DMS153 (cell line): ENCODE results near the gene PSMB2.
"Not testable (repeated sequence)": the region's sequence is repeated elsewhere in the genome, so short reads cannot be mapped to it uniquely, and the experiment has no call there.

ENCODE experiments used
- DNase-seq: peaks from one replicate; lab custom pipeline; 2025; lab: John Stamatoyannopoulos, UW

PSMB2 gene

GRCh38 chr1:35592991-35593769 lies 48.1 kb downstream of the PSMB2 start:
- no peak for DNase-seq

- DNase-seq, result no peak
Measured at GRCh38 chr1:35591211-35591610, 50.1 kb downstream of the PSMB2 start.

DNA sequence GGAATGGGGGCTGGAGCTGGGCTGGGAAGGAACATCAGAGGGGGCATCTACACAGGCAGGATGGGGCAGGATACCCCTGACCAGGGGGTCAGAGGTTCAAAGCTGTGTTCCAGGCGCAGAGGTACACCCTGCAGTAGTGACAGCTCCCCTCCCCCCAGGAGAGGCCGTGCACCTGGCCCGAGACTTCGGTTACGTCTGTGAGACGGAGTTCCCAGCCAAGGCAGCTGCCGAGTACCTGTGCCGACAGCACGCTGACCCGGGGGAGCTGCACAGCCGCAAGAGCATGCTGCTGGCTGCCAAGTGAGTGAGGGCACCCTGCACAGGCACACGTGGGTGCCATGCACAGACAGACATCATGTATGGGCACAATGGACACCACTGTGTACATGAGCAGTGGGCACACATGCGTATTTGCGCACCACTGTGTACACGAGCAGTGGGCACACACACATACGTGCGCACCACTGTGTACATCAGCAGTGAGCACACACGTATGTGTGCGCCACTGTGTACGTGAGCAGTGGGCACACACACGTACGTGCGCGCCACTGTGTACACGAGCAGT lies 50.8 kb downstream of the PSMB2 start:
- no peak for DNase-seq

DNA sequence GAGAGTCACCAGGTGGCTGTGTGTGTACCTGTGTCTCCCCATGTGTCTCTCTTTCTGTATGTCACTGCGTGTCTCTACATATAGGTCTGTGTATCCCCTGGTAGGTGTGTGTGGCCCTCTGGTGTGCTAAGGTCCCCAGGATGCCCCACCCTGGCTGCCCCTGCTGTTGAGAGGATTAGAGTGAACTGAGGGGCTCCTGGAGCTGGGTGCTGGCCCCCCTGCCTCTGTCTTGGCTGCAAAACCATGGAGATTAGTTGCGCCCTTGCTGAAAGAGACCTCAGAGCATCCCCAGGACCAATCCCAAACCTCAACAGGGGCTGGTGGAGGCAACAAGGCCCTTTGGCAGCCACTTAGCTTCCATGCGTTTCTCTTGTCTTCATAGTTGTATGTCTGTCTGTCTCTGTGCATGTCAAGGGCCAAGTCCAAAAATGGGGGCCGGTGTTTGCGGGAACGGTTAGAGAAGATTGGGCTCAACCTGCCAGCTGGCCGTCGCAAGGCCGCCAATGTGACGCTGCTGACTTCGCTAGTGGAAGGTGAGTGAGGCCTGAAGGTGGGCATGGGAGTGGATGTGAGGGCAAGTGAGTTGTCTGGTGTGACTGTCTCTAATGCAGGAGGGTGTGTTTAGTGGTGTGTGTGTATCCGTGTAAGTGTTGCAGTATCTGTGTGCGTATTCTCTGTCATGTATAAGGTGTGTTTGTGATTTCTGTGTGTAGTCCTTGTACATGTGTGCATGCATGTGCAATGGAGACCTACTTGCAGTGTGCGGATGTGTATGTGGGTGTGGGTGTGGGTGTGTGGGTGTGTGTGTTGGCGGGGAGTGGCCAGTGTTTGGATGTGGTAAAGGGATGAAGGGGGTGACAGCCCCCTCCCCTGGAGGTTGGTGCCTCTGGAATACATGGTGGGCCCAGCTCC lies 51.6 kb downstream of the PSMB2 start:
- no peak for DNase-seq

GRCh38 chr1:35588197-35588910 lies 53.0 kb downstream of the PSMB2 start:
- no peak for DNase-seq

GRCh38 chr1:35587736-35588135 lies 53.6 kb downstream of the PSMB2 start:
- no peak for DNase-seq

DNA sequence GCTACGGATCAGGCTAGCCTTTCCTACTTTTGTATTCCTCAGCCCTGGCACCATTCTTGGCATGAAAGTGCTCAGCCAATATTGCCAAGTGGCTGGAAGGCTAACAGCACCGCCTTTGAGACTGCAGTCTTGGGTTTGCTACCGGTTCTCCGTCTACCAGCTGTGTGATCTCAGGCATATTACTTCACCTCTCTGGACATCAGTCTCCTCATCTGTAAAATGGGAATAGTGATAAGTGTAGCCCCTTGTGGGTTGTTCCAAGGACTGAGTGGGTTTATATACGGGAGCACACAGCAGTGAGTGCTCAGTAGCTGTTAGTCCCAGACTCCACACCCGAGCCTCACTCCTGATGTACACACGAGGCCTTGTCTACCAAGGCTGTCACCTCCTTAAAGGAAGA lies 54.5 kb downstream of the PSMB2 start:
- no peak for DNase-seq

DNA sequence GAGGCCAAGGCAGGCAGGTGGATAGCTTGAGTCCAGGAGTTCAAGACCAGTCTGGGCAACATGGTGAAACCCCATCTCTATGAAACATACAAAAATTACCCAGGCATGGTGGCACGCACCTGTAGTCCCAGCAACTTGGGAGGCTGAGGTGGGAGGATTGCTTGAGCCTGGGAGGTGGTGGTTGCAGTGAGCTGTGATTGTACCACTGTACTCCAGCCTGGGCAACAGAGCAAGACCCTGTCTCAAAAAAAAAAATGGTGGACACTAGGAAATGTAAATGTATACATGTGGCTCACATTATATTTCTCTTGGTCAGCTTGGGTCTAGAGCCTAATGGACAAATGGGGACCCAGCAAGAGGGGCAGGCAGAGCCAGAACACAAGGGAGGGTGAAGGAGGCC lies 55.5 kb downstream of the PSMB2 start:
- not testable (repeated sequence) for DNase-seq

DNA sequence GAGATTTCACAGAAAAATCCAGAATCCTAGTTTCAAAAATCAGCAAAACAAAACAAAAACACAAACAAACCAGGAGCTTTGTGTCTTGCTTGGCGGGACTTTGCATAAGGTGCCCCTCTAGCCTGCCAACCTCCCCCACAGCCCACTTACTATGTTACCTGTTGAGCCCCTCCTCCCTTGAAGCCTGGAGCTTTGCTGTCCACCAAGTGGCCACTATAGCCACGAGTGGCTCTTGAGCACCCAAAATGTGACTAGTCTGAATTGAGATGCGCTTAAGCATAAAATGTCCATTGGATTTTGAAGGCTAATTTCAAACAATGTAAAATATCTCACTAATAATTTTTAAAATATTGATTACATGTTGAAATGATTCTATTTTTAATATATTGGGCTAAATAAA lies 56.0 kb downstream of the PSMB2 start:
- DNase-seq, result no peak

DNA sequence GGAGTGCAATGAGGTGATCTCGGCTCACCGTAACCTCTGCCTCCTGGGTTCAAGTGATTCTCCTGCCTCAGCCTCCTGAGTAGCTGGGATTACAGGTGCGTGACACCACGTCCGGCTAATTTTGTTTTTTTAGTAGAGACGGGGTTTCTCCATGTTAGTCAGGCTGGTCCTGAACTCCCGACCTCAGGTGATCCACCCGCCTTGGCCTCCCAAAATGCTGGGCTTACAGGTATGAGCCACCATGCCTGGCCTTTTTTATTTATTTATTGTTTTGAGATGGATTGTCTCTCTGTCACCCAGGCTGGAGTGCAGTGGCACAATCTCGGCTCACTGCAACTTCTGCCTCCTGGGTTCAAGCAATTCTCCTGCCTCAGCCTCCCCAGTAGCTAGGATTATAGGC lies 59.7 kb downstream of the PSMB2 start:
- not testable (repeated sequence) for DNase-seq

DNA sequence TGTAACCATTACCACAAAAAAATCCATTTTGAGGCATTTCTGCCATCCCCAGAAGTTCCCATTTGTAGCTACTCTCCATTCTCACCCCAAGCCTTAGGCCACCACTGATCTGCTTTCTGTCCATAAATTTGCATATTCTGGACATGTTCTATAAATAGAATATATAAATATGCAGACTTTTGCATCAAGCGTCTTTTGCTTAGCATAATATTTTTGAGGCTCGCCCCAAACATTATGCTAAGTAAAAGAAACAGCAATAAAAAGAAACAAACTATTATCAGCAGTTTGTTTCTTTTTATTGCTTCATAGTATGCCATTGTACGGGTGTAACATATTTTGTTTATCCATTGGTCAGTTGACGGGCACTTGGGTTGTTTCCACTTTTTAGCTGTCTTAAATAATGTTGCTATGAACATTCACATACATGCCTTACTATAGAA lies 60.4 kb downstream of the PSMB2 start:
- DNase-seq, result no peak

DNA sequence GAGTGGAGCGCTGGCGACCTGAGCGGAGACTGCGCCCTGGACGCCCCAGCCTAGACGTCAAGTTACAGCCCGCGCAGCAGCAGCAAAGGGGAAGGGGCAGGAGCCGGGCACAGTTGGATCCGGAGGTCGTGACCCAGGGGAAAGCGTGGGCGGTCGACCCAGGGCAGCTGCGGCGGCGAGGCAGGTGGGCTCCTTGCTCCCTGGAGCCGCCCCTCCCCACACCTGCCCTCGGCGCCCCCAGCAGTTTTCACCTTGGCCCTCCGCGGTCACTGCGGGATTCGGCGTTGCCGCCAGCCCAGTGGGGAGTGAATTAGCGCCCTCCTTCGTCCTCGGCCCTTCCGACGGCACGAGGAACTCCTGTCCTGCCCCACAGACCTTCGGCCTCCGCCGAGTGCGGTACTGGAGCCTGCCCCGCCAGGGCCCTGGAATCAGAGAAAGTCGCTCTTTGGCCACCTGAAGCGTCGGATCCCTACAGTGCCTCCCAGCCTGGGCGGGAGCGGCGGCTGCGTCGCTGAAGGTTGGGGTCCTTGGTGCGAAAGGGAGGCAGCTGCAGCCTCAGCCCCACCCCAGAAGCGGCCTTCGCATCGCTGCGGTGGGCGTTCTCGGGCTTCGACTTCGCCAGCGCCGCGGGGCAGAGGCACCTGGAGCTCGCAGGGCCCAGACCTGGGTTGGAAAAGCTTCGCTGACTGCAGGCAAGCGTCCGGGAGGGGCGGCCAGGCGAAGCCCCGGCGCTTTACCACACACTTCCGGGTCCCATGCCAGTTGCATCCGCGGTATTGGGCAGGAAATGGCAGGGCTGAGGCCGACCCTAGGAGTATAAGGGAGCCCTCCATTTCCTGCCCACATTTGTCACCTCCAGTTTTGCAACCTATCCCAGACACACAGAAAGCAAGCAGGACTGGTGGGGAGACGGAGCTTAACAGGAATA lies 64.0 kb downstream of the PSMB2 start:
- no peak for DNase-seq

DNA sequence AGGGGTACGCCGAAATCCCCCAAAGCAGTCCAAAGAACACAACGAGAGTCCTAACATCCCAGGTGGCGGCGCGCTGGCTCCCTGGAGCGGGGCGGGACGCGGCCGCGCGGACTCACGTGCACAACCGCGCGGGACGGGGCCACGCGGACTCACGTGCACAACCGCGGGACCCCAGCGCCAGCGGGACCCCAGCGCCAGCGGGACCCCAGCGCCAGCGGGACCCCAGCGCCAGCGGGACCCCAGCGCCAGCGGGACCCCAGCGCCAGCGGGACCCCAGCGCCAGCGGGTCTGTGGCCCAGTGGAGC lies 64.6 kb downstream of the PSMB2 start:
- not testable (repeated sequence) for DNase-seq

GRCh38 chr1:35576061-35576765 lies 65.1 kb downstream of the PSMB2 start:
- DNase-seq, result no peak

DNA sequence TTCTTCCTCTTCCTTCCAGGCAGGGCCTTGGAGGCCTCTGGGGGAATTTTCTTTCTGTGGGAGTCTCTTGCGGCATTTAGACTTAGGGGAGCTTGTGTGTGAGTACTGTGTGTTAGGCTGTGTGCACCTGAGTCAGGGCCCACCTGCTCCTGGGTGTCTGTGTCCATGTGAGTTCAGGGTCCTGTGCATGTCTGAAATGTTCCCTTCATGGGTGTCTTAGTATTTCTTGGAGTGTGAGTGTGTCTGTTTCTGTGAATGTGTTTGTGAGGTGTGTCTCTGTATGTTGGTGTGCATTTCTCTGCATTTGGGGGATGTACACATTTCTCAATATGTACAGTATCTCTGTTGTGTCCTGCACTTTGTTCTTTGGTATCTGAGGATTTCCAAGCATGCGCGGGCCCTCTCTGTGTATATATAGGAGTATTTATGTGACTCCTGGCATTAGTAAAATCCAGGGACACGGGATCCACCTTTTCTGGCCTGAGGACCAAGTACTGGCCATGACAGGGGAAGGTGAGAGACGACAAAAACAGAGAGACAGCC lies 65.8 kb downstream of the PSMB2 start:
- DNase-seq, result no peak

GRCh38 chr1:35574655-35575415 lies 66.5 kb downstream of the PSMB2 start:
- DNase-seq, result no peak

DNA sequence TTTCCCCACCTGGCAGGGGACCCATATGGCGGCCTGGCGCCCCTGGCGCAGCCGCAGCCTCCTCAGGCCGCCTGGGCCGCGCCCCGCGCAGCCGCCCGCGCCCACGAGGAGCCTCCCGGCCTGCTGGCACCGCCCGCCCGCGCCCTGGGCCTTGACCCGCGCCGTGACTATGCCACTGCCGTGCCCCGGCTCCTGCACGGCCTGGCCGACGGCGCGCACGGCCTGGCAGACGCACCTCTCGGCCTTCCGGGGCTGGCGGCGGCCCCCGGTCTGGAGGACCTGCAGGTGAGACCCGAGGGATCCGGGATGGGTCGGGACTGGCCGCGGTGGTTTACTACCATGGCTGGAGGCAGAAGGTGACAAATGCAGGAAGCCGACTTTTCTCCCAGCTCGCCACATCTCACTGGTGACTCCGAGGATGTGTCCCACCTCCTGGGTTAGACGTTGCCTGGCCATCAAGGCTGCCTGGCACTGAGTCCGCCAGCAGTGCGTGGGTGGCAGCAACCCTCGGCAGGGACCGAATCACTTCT lies 67.1 kb downstream of the PSMB2 start:
- no peak for DNase-seq

GRCh38 chr1:35573198-35574124 lies 67.9 kb downstream of the PSMB2 start, which contains the start of gene TFAP2E:
TSS of gene TFAP2E (plus strand) at chr1:35573314. CDS start at chr1:35573578, 264 bp downstream.
- DNase-seq, result no peak
